A673 (cell line): ENCODE data around the gene ATP10A. TPM values are rescaled to one million over a fixed set of nuclear protein-coding genes. Genes with fewer than 3 reads are reported as not detected.
"Not testable (repeated sequence)": the region's sequence is repeated elsewhere in the genome, so short reads cannot be mapped to it uniquely, and the experiment has no call there.

Experiments used
- BruUV-seq: library from RNA; stranded (reverse); fragments of 400-500 nt; replicated peaks from 2 replicates; lab custom pipeline; 2021; lab: Mats Ljungman, UMichigan
- CTCF ChIA-PET: fragments of 300-600 bp; sonication (Branson Sonifier 250); formaldehyde crosslinking; loops from one replicate; lab custom pipeline; 2022; ENCODE audit warnings: antibody characterized with exemption; lab: Charles Lee
- POLR2A ChIA-PET: fragments of 300-600 bp; sonication (Branson Sonifier 250); formaldehyde crosslinking; loops from one replicate; lab custom pipeline; 2022; ENCODE audit warnings: antibody characterized with exemption; ENCODE audit not compliant: low non-redundant PET; lab: Charles Lee
- DNase-seq: peaks from one replicate; pipeline ENCODE4 v3.0.0-alpha.2; 2015; ENCODE audit warnings: low spot score
- H3K27ac ChIP-seq: fragments of 200-600 bp; sonication (generic); 2 replicates; pipeline ENCODE4 v1.5.1; 2016; ENCODE audit warnings: mixed run types, low read depth, mild to moderate bottlenecking, mixed read lengths, antibody characterized with exemption, low read length; ENCODE audit not compliant: poor library complexity, severe bottlenecking
- H3K27me3 ChIP-seq: fragments of 200-600 bp; sonication (generic); replicated peaks from 2 replicates; pipeline ENCODE4 v1.6.1; 2017; ENCODE audit warnings: mixed run types, low read depth, mild to moderate bottlenecking, mixed read lengths, antibody characterized with exemption, low read length; ENCODE audit not compliant: insufficient read depth, poor library complexity
- H3K36me3 ChIP-seq: fragments of 200-600 bp; sonication (generic); 2 replicates; pipeline ENCODE4 v1.6.1; 2016; ENCODE audit warnings: mixed run types, mild to moderate bottlenecking, mixed read lengths, antibody characterized with exemption, low read length; ENCODE audit not compliant: insufficient read depth, poor library complexity, severe bottlenecking
- H3K4me1 ChIP-seq: fragments of 200-600 bp; sonication (generic); 2 replicates; pipeline ENCODE4 v1.6.1; 2017; ENCODE audit warnings: mixed run types, mild to moderate bottlenecking, mixed read lengths, antibody characterized with exemption, low read length; ENCODE audit not compliant: insufficient read depth, poor library complexity, severe bottlenecking
- H3K4me3 ChIP-seq: fragments of 200-600 bp; sonication (generic); 2 replicates; pipeline ENCODE4 v1.5.1; 2016; ENCODE audit warnings: low read depth, mixed run types, mild to moderate bottlenecking, mixed read lengths, low read length; ENCODE audit not compliant: poor library complexity, severe bottlenecking
- H3K9me3 ChIP-seq: fragments of 200-600 bp; sonication (generic); 2 replicates; pipeline ENCODE4 v1.6.1; 2016; ENCODE audit warnings: mixed run types, low read depth, mild to moderate bottlenecking, mixed read lengths, antibody characterized with exemption, low read length; ENCODE audit not compliant: poor library complexity, severe bottlenecking
- EZH2 ChIP-seq: fragments of 200-600 bp; sonication (generic); IDR thresholded peaks from 2 replicates; pipeline ENCODE4 v1.6.1; 2017; ENCODE audit warnings: borderline replicate concordance, low read depth, mild to moderate bottlenecking, mixed read lengths, antibody characterized with exemption, low read length; ENCODE audit not compliant: poor library complexity, severe bottlenecking
- intact Hi-C: fragments of 100-400 bp; cut with micrococcal nuclease; formaldehyde crosslinking; loops from one replicate; pipeline ENCODE4 v1.10.0; 2022; ENCODE audit not compliant: unreplicated experiment
- total RNA-seq: library from RNA; stranded (reverse); gene quantifications from 2 replicates; pipeline ENCODE4 v1.2.3, GENCODE V29; 2021
- TF ChIP-seq, protein P1 (sequence below): fragments of 300-800, 200-600 bp; sonication (generic); conservative IDR thresholded peaks from 2 replicates; pipeline ENCODE4 v1.5.1; 2017; ENCODE audit warnings: low read depth, mild to moderate bottlenecking, antibody characterized with exemption, low read length, moderate library complexity, mixed read lengths

The ATP10A gene
- total RNA-seq, 1 experiment from 2014 or later, result not detected

DNA sequence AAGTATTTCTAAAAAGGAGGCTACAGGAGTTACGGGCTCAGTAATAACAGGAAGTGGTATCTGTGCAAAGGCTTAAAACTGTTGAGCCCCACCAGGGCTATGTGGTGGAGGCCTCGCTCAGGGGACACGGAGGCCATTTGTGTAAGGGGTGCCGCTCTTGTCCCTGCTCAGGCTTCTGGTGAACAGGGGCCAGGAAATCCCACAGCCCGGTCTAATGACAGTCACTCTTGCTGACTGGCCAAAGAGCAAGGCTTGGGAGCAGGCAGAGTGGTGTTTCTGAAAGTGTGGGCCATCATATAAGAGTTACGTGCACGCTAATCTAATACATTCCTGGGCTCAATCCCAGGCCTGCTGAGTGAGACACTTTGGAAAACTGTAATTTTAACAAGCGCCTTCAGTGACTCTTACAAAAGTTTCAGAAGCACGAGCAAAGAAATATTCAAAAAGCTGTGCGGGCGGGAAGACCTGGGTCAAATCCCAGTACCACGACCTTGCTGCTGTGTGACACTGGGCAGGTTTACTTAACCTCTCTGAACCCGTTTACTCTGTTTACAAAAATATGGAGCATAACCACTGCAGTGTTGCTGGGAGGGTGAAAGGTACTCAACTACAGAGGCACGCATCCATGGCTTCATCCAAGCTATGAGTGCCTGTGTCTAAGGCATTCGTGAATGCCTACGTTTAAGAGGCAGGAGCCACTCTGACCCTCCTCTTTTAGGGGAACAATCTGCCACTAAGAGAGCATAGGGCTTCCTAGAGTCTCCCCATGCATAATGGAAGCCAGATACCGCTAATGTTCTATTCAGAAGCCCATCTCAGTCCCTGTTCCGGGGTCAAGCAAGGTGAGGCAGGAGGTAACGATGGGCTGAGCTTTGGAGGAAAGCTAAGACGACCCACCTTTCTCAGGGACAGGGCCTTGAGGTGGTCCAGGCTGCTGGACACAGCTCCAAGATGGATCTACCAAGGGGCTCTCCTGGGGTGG is 2.0 kb downstream of the ATP10A start:
- peaks cover 11% of the 10 kb centered on the region for H3K9me3 ChIP-seq
- intact Hi-C loops, result no loop called here
- no peaks in the 10 kb centered on the region for H3K4me1 ChIP-seq
- H3K36me3 ChIP-seq, result no peaks in the 10 kb centered on the region
- POLR2A ChIA-PET, result no interaction called here
- no peak overlapping the region for H3K27ac ChIP-seq
- no peak overlapping the region for H3K4me3 ChIP-seq
- TF ChIP-seq EZH2, result no peak
- TF ChIP-seq, protein P1, sequence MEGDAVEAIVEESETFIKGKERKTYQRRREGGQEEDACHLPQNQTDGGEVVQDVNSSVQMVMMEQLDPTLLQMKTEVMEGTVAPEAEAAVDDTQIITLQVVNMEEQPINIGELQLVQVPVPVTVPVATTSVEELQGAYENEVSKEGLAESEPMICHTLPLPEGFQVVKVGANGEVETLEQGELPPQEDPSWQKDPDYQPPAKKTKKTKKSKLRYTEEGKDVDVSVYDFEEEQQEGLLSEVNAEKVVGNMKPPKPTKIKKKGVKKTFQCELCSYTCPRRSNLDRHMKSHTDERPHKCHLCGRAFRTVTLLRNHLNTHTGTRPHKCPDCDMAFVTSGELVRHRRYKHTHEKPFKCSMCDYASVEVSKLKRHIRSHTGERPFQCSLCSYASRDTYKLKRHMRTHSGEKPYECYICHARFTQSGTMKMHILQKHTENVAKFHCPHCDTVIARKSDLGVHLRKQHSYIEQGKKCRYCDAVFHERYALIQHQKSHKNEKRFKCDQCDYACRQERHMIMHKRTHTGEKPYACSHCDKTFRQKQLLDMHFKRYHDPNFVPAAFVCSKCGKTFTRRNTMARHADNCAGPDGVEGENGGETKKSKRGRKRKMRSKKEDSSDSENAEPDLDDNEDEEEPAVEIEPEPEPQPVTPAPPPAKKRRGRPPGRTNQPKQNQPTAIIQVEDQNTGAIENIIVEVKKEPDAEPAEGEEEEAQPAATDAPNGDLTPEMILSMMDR, result no peak
- no TSS peak for BruUV-seq
- no peak for DNase-seq
- no peaks in the 10 kb centered on the region for H3K27me3 ChIP-seq
- CTCF ChIA-PET, result no interaction called here

DNA sequence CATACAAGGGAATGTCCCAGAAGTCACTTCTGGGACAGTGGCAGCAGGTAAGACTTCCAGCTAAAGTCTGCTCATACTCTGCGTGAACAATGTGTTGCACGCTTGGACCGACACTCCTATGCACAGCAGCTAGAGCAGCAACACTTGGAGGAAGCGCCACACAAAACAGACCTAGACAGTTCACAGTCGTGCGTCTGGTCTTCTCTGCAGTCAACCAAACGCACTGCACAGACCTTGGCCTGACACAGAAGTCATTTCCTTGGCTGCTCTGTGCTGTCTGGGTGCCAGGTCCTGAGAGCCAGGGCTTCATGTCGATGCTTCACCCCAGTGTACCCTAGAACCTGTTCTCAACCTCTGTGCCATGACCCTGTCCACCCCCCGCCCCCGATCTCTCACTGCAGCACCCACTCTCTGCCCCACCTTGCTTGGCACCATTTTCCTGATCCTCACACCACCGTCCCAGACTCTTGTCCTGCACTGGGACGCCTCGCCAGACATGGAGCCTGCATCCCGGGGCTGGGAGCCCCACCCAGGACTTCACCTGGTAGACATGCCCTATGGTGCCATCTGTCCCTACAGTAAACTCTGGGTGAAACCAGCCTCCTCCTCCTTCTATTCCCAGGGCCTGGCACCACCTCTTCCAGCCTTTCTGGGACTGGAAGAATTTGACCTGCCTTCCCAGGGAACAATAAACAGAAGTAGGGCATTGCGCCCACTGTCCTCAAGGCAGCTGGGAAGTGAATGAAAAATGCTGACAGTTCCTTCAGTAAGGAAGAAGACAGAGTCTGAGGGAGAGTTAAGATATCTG is 3.1 kb downstream of the ATP10A start:
- H3K27me3 ChIP-seq, result no peaks in the 10 kb centered on the region
- no peak overlapping the region for H3K4me3 ChIP-seq
- ChIA-PET POLR2A (no interaction called here), CTCF (no interaction called here)
- intact Hi-C loops, result no loop called here
- no peak for DNase-seq
- H3K4me1 ChIP-seq, result no peaks in the 10 kb centered on the region
- peaks cover 20% of the 10 kb centered on the region for H3K9me3 ChIP-seq
- TF ChIP-seq, protein P1, result no peak
- TF ChIP-seq EZH2, result no peak
- BruUV-seq, result no TSS peak
- no peaks in the 10 kb centered on the region for H3K36me3 ChIP-seq
- no peak overlapping the region for H3K27ac ChIP-seq

DNA sequence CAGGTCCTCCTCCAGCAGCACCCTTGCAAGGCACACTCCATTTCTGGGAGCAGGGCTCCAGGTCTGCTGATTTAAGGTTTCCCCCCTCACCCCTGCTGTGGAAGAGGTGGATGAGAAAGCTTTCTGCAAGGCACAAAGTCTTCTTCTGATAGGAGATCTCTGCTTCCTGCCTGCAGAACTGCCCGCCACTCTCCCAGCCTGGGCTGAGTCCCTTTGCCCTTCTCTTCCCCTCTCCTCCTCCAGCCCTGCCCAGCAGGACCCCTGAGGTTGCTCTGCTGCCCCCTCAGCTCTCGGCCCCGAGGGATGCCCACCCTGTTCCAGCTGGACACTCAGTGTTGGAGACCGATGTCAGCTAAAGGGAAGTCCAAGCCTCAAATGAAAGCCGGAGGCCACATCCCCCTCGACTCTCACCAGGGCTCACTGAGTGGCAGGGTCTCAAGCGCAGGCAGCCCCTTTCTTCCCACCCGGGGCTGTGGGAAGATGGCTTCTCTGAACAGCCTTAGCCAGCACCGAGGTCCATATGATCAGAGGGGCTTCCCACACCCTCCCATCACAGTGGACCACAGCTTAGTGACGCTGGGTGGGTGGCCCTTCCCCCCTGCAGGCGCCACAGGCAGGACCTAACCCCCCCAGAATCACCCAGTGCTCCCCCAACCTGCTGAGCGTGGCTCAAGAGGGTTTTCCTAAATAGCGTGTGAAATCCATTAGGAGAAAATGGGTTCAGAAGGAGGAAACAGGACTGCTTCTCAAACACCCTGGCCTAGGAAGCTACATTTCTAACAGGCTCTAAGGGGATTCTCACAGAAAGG is 4.0 kb downstream of the ATP10A start:
- ChIA-PET POLR2A (no interaction called here), CTCF (no interaction called here)
- Histone ChIP-seq H3K27ac (no peak overlapping the region), H3K36me3 (no peaks in the 10 kb centered on the region), H3K4me3 (no peak overlapping the region), H3K9me3 (peaks cover 20% of the 10 kb centered on the region), H3K4me1 (no peaks in the 10 kb centered on the region), H3K27me3 (no peaks in the 10 kb centered on the region)
- BruUV-seq, result no TSS peak
- TF ChIP-seq EZH2, result no peak
- TF ChIP-seq, protein P1, result no peak
- intact Hi-C loops, result no loop called here
- no peak for DNase-seq

- H3K9me3 ChIP-seq, result peaks cover 28% of the 10 kb centered on the region
- H3K27ac ChIP-seq, H3K36me3 ChIP-seq, H3K4me3 ChIP-seq, H3K4me1 ChIP-seq, CTCF ChIA-PET, intact Hi-C loops, POLR2A ChIA-PET, DNase-seq, H3K27me3 ChIP-seq, BruUV-seq: not testable (repeated sequence)
Observed at GRCh38 chr15:25856059-25856458, 7.1 kb downstream of the ATP10A start.
